Measurements from ENCODE around the gene AFDN.
"Not testable (repeated sequence)": the region's sequence is repeated elsewhere in the genome, so short reads cannot be mapped to it uniquely, and the experiment has no call there.

Gene AFDN

DNA sequence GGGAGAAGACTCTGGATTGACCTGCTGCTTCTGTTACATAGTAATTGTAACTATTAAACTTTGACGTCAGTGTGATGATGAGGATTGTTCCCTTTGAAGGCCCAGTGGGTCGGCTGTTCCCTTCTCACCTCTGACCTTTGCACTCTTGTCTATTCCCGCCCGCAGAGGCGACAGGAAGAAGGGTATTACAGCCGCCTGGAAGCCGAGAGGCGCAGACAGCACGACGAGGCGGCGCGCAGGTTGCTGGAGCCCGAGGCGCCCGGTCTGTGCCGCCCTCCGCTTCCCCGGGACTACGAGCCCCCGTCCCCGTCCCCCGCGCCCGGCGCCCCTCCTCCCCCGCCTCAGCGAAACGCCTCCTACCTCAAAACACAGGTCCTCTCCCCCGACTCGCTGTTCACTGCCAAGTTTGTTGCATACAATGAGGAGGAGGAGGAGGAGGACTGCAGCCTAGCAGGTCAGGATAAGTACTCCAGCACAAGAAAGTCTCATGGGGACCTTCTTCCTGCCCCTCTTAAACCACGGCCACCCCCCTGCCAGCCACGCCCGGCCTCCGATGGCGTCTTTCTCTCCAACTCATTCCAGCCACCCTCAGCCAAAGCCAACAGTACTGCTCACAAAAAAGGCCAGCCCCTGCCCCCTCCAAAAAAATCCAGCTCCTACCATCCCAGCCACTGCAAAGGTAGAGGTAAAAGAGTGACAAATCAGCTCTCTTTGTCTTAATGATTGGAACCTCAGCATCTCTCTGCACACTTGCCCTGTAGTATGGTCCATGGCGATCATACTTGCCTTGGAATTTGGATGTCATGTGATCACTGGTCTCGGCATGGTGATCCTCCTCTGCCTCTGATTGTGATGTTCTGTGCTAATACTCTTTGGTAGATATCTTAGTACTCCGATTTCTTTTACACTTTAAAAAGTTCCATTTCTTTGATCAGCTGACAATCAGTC is 139.2 kb downstream of the AFDN start:
- Histone ChIP-seq H3K4me1 (ENCODE audit: control insufficient read depth, insufficient read depth, low read length) (no peaks in the 10 kb centered on the region), H3K4me3 (ENCODE audit: low read length) (no peak overlapping the region), H3K9ac (ENCODE audit: low read depth, low read length) (no peak overlapping the region), H3K36me3 (ENCODE audit: insufficient read depth, low read length) (peaks cover 11% of the 10 kb centered on the region), H3K9me3 (replicated peaks; ENCODE audit: low read length) (no peaks in the 10 kb centered on the region), H3K27me3 (ENCODE audit: control insufficient read depth, insufficient read depth, low read length) (no peaks in the 10 kb centered on the region), H3K4me2 (ENCODE audit: low read length) (no peak overlapping the region)

- no peaks in the 10 kb centered on the region for H3K9me3 ChIP-seq (replicated peaks; ENCODE audit: low read length)
- H3K4me3 ChIP-seq (ENCODE audit: low read length): no peak overlapping the region
- H3K27me3 ChIP-seq (ENCODE audit: control insufficient read depth, insufficient read depth, low read length): no peaks in the 10 kb centered on the region
- H3K4me1 ChIP-seq (ENCODE audit: control insufficient read depth, insufficient read depth, low read length): no peaks in the 10 kb centered on the region
- no peak overlapping the region for H3K9ac ChIP-seq (ENCODE audit: low read depth, low read length)
- H3K4me2 ChIP-seq (ENCODE audit: low read length): no peak overlapping the region
- H3K36me3 ChIP-seq (ENCODE audit: insufficient read depth, low read length): peaks cover 11% of the 10 kb centered on the region
These were observed 139.8 kb downstream of the AFDN start for GRCh38 chr6:167966540-167966905.

GRCh38 chr6:167968091-167968490 is 141.4 kb downstream of the AFDN start:
- no peak overlapping the region for H3K9ac ChIP-seq (ENCODE audit: low read depth, low read length)
- no peak overlapping the region for H3K4me2 ChIP-seq (ENCODE audit: low read length)
- peaks cover 8% of the 10 kb centered on the region for H3K36me3 ChIP-seq (ENCODE audit: insufficient read depth, low read length)
- no peak overlapping the region for H3K4me3 ChIP-seq (ENCODE audit: low read length)
- H3K4me1 ChIP-seq (ENCODE audit: control insufficient read depth, insufficient read depth, low read length): no peaks in the 10 kb centered on the region
- no peaks in the 10 kb centered on the region for H3K27me3 ChIP-seq (ENCODE audit: control insufficient read depth, insufficient read depth, low read length)
- no peaks in the 10 kb centered on the region for H3K9me3 ChIP-seq (replicated peaks; ENCODE audit: low read length)

DNA sequence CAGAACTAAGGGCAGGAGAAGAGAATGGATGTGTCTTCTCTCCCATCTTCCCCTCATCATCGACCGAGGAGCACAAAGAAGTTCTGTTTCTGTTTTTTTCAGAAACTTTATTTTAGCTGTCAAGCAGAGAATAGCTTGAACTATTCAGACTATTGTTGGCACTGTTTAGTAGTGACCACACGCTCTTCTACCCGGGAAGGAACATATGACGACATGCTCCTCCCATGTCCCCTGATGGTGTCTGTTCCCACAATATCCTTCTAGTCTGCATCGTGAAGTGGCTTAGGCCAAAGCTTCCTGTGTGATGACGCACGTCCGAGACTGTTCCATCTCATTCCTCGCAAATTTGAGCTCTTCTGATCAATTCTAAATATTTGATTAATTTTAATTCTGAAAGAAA is 143.5 kb downstream of the AFDN start:
- no peaks in the 10 kb centered on the region for H3K27me3 ChIP-seq (ENCODE audit: control insufficient read depth, insufficient read depth, low read length)
- H3K9me3 ChIP-seq (replicated peaks; ENCODE audit: low read length): no peaks in the 10 kb centered on the region
- no peak overlapping the region for H3K9ac ChIP-seq (ENCODE audit: low read depth, low read length)
- H3K4me1 ChIP-seq (ENCODE audit: control insufficient read depth, insufficient read depth, low read length): no peaks in the 10 kb centered on the region
- no peak overlapping the region for H3K4me3 ChIP-seq (ENCODE audit: low read length)
- peaks cover 5% of the 10 kb centered on the region for H3K36me3 ChIP-seq (ENCODE audit: insufficient read depth, low read length)
- H3K4me2 ChIP-seq (ENCODE audit: low read length): no peak overlapping the region

GRCh38 chr6:167972193-167972592 is 145.5 kb downstream of the AFDN start:
- H3K27me3 ChIP-seq (ENCODE audit: control insufficient read depth, insufficient read depth, low read length): no peaks in the 10 kb centered on the region

DNA sequence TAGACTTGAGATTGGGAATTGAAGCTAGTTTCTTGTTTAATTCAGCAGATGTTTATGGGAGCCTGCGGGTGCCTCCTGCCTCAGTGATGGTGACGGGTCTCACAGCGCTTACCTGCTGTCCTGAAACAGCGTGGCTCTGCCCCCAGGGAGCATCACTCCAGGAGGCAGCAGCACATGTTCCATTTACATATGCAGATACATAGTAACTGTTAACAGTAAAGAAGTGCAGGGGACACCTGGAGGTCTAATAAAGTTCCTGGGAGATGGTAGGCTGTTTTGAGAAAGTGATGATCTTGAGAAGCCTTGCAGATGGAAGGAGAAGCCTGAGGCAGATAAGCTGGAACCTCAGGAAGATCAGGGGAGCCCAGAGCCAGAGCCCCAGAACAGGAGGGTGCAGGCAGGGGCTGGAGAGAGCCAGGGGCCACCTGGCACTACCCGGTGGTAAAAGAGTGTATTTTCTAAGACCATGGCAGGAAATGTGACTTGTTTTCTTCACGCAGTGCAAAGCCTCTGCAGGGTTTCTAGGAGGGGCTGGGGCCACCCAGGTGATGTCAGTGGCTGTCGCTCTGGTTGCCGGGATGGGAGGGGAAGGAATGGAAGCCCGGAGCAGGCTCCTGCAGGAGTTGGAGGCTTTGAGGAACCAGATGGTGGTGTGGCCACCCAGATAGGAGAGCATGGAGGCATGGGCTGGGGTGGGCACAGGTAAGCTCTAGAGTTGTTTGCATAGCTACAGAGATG is 146.6 kb downstream of the AFDN start:
- no peaks in the 10 kb centered on the region for H3K4me1 ChIP-seq (ENCODE audit: control insufficient read depth, insufficient read depth, low read length)
- H3K27me3 ChIP-seq (ENCODE audit: control insufficient read depth, insufficient read depth, low read length): no peaks in the 10 kb centered on the region
- no peaks in the 10 kb centered on the region for H3K36me3 ChIP-seq (ENCODE audit: insufficient read depth, low read length)
- no peak overlapping the region for H3K4me3 ChIP-seq (ENCODE audit: low read length)
- H3K9ac ChIP-seq (ENCODE audit: low read depth, low read length): no peak overlapping the region
- H3K9me3 ChIP-seq (replicated peaks; ENCODE audit: low read length): no peaks in the 10 kb centered on the region
- H3K4me2 ChIP-seq (ENCODE audit: low read length): no peak overlapping the region

More at GRCh38 chr6:167972193-167972592, 145.5 kb downstream of the AFDN start:
- Histone ChIP-seq H3K4me2 (ENCODE audit: low read length) (no peak overlapping the region), H3K4me3 (ENCODE audit: low read length) (no peak overlapping the region), H3K9me3 (replicated peaks; ENCODE audit: low read length) (no peaks in the 10 kb centered on the region), H3K4me1 (ENCODE audit: control insufficient read depth, insufficient read depth, low read length) (no peaks in the 10 kb centered on the region), H3K9ac (ENCODE audit: low read depth, low read length) (no peak overlapping the region), H3K36me3 (ENCODE audit: insufficient read depth, low read length) (no peaks in the 10 kb centered on the region)

GRCh38 chr6:167974640-167975344 is 148.1 kb downstream of the AFDN start:
- Histone ChIP-seq H3K36me3 (ENCODE audit: insufficient read depth, low read length) (no peaks in the 10 kb centered on the region), H3K27me3 (ENCODE audit: control insufficient read depth, insufficient read depth, low read length) (no peaks in the 10 kb centered on the region), H3K9me3 (replicated peaks; ENCODE audit: low read length) (no peaks in the 10 kb centered on the region), H3K4me1 (ENCODE audit: control insufficient read depth, insufficient read depth, low read length) (no peaks in the 10 kb centered on the region), H3K4me2 (ENCODE audit: low read length) (no peak overlapping the region), H3K9ac (ENCODE audit: low read depth, low read length) (no peak overlapping the region), H3K4me3 (ENCODE audit: low read length) (no peak overlapping the region)

DNA sequence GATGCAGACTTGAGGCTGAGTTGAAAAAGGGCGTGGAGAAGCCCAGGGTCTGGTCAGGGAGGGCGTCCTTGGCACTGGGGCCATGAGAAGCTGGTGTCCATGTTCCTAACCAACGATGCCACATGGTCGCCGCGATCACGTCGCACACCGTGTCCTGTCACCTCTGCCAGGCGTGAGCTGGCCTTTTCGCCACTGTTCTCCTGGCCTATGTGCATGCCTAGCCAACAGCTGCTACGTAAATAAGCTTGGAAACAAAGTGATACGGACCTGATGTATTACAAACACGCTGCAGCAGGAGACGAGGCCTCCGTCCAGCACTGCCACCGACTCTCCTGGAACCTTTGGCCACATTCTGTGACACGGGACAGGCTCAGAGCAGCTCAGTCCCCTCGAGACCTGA is 148.7 kb downstream of the AFDN start:
- H3K36me3 ChIP-seq (ENCODE audit: insufficient read depth, low read length): no peaks in the 10 kb centered on the region
- no peak overlapping the region for H3K4me2 ChIP-seq (ENCODE audit: low read length)
- no peak overlapping the region for H3K4me3 ChIP-seq (ENCODE audit: low read length)
- H3K9ac ChIP-seq (ENCODE audit: low read depth, low read length): no peak overlapping the region
- no peaks in the 10 kb centered on the region for H3K27me3 ChIP-seq (ENCODE audit: control insufficient read depth, insufficient read depth, low read length)
- no peaks in the 10 kb centered on the region for H3K9me3 ChIP-seq (replicated peaks; ENCODE audit: low read length)
- no peaks in the 10 kb centered on the region for H3K4me1 ChIP-seq (ENCODE audit: control insufficient read depth, insufficient read depth, low read length)

DNA sequence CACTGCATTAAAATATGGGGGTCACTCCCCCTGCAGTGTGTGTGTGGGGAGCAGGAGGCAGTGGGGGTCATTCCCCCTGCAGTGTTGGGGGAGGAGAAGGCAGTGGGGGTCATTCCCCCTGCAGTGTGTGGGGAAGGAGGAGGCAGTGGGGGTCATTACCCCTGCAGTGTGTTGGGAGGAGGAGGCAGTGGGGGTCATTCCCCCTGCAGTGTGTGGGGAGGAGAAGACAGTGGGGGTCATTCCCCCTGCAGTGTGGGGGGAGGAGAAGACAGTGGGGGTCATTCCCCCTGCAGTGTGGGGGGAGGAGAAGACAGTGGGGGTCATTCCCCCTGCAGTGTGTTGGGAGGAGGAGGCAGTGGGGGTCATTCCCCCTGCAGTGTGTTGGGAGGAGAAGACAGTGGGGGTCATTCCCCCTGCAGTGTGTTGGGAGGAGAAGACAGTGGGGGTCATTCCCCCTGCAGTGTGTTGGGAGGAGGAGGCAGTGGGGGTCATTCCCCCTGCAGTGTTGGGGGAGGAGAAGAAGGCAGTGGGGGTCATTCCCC is 149.5 kb downstream of the AFDN start:
- not testable (repeated sequence) for H3K36me3 ChIP-seq (ENCODE audit: insufficient read depth, low read length); H3K27me3 ChIP-seq (ENCODE audit: control insufficient read depth, insufficient read depth, low read length); H3K4me2 ChIP-seq (ENCODE audit: low read length); H3K9ac ChIP-seq (ENCODE audit: low read depth, low read length); H3K9me3 ChIP-seq (replicated peaks; ENCODE audit: low read length); H3K4me3 ChIP-seq (ENCODE audit: low read length); H3K4me1 ChIP-seq (ENCODE audit: control insufficient read depth, insufficient read depth, low read length)

DNA sequence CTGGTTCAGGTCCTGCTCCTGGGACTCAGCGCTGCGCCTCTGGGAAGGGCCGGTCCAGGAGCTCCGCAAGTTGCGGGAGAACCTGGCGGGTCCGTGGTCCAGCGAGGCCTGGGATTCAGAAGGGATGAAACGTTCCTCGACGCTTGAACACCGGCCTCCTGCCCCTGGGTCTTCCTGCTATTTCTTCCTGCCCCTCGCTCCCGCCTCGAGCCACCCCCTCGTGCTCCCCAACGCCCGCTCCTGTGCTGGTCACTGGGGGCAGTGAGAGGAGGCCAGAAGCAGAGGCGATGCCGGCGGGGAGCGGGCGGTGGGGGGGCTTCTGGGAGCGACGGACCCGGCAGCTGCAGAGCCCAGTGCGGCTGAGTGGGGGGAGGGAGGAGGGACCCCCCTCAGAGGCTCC is 150.0 kb downstream of the AFDN start:
- no peaks in the 10 kb centered on the region for H3K4me1 ChIP-seq (ENCODE audit: control insufficient read depth, insufficient read depth, low read length)
- H3K36me3 ChIP-seq (ENCODE audit: insufficient read depth, low read length): no peaks in the 10 kb centered on the region
- H3K9me3 ChIP-seq (replicated peaks; ENCODE audit: low read length): no peaks in the 10 kb centered on the region
- H3K4me2 ChIP-seq (ENCODE audit: low read length): no peak overlapping the region
- no peaks in the 10 kb centered on the region for H3K27me3 ChIP-seq (ENCODE audit: control insufficient read depth, insufficient read depth, low read length)
- H3K4me3 ChIP-seq (ENCODE audit: low read length): no peak overlapping the region
- H3K9ac ChIP-seq (ENCODE audit: low read depth, low read length): no peak overlapping the region

DNA sequence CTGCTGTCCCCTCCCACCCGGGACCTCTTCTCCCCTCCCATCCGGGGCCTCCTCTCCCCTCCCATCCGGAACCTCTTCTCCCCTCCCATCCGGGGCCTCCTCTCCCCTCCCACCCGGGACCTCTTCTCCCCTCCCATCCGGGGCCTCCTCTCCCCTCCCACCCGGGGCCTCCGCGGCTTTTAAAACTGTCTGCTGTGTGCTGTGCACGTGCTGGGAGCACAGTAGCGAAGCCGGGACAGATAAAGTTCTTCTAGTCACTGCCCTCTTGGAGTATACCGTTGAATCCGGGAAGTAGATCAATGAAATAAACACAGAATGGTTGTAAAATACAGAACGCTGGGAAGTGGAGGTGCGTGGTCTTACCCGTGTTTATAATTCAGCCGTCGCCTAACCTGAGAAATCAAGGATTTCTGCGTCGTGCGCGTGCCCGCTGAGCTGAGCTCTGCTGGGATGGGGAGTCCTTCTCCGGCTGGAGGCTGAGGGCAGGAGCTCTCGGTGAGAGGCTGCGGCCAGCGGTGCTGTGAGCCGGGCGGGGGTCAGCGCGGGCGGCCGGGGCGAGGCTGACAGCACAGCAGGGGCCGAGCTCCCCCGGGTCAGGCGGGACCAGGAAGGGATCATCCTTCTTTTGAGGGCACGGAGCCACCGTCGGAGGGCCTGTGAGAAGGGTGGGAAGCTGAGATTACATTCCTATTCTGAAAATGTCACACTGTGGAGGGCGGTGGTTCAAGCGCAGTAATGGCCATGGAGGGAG is 151.2 kb downstream of the AFDN start:
- H3K4me1 ChIP-seq (ENCODE audit: control insufficient read depth, insufficient read depth, low read length): no peaks in the 10 kb centered on the region
- H3K9me3 ChIP-seq (replicated peaks; ENCODE audit: low read length): no peaks in the 10 kb centered on the region
- no peaks in the 10 kb centered on the region for H3K36me3 ChIP-seq (ENCODE audit: insufficient read depth, low read length)
- H3K4me2 ChIP-seq (ENCODE audit: low read length): no peak overlapping the region
- no peak overlapping the region for H3K4me3 ChIP-seq (ENCODE audit: low read length)
- no peaks in the 10 kb centered on the region for H3K27me3 ChIP-seq (ENCODE audit: control insufficient read depth, insufficient read depth, low read length)
- H3K9ac ChIP-seq (ENCODE audit: low read depth, low read length): no peak overlapping the region
